NB4 (cell line): ENCODE results near the gene MICAL2.

Source experiments
- DNase-seq: peaks from one replicate; pipeline ENCODE4 v3.0.0; 2010; ENCODE audit warnings: low read depth
- H3K4me3 ChIP-seq: one replicate; pipeline ENCODE4 v1.5.1; 2011; ENCODE audit warnings: mild to moderate bottlenecking, low read depth, low read length, moderate library complexity
- MYC ChIP-seq: IDR thresholded peaks from 2 replicates; pipeline ENCODE4 v1.6.1; 2011; ENCODE audit warnings: low read depth, low read length
- POLR2A ChIP-seq: IDR thresholded peaks from 2 replicates; pipeline ENCODE4 v1.6.1; 2011; ENCODE audit warnings: mild to moderate bottlenecking; ENCODE audit not compliant: insufficient read length; ENCODE audit errors: extremely low read depth
- TF ChIP-seq, protein P1 (sequence below): IDR thresholded peaks from 2 replicates; pipeline ENCODE4 v1.6.1; 2011; ENCODE audit warnings: low read depth, low read length
- TF ChIP-seq, protein P2 (sequence below): IDR thresholded peaks from one replicate; pipeline ENCODE4 v1.5.1; 2012; ENCODE audit warnings: low read depth, low read length

MICAL2 gene

DNA sequence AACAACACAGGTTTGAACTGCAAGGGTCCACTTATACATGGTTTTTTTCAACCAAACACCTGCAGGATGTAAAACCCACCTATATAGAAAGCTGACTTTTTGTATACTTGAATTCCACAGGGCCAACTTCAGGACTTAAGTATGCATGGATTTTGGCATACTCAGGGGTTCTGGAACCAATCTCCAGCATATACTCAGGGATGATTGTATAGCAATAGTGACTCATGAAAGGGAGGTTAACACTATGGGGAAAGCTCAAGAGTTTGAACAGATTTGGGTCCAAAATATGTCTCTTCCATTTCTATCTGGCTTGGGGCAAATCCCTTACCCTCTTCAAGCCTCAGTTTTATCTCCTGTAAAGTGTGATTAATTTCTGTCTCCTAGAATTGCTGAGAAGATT is 94.9 kb downstream of the MICAL2 start:
- TF ChIP-seq, protein P1, sequence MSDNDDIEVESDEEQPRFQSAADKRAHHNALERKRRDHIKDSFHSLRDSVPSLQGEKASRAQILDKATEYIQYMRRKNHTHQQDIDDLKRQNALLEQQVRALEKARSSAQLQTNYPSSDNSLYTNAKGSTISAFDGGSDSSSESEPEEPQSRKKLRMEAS, result no peak
- TF ChIP-seq, protein P2, sequence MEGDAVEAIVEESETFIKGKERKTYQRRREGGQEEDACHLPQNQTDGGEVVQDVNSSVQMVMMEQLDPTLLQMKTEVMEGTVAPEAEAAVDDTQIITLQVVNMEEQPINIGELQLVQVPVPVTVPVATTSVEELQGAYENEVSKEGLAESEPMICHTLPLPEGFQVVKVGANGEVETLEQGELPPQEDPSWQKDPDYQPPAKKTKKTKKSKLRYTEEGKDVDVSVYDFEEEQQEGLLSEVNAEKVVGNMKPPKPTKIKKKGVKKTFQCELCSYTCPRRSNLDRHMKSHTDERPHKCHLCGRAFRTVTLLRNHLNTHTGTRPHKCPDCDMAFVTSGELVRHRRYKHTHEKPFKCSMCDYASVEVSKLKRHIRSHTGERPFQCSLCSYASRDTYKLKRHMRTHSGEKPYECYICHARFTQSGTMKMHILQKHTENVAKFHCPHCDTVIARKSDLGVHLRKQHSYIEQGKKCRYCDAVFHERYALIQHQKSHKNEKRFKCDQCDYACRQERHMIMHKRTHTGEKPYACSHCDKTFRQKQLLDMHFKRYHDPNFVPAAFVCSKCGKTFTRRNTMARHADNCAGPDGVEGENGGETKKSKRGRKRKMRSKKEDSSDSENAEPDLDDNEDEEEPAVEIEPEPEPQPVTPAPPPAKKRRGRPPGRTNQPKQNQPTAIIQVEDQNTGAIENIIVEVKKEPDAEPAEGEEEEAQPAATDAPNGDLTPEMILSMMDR, result no peak
- TF ChIP-seq MYC (no peak), POLR2A (no peak)
- DNase-seq, result no peak
- no peak overlapping the region for H3K4me3 ChIP-seq

- TF ChIP-seq, protein P2, result no peak
- TF ChIP-seq, protein P1, result no peak
- no peak for TF ChIP-seq POLR2A
- no peak for TF ChIP-seq MYC
- DNase-seq, result no peak
- no peak overlapping the region for H3K4me3 ChIP-seq
These were observed 96.1 kb downstream of the MICAL2 start for GRCh38 chr11:12206529-12206928.

DNA sequence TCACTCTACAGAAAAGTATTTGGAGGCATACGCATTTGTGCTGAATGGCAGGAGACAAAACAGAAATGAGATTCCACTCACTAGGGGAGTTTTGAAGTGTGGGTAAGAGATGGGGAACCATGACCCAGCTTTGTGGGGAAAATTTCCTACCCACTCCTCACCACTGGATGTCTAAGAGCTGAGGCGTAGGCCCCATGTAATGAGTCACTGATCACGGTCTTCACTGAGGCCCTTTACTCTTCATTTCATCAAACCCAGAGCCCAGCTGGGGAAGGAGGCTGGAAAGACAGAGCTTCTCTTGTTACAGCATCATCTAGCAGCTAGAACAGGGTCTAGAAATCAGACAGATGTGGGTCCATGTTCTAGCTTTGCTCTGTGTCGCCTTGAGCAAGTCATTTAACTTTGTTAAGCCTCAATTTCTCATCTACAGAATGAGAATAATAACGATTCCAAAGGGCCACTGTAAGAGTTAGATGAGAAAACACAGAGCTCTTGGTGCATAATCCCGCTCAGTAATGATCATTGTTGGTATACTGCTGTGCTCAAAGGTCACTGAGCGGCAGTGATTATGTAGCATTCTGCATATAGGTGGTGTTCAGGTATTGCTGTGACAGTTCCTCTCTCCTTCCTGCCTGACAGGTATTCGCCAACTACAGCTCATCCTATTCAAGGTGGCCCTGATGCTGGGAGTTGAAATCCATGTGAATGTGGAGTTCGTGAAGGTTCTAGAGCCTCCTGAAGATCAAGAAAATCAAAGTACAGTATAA is 97.2 kb downstream of the MICAL2 start:
- no peak for DNase-seq
- TF ChIP-seq, protein P1, result no peak
- TF ChIP-seq MYC (no peak), POLR2A (no peak)
- TF ChIP-seq, protein P2, result no peak
- H3K4me3 ChIP-seq, result no peak overlapping the region

DNA sequence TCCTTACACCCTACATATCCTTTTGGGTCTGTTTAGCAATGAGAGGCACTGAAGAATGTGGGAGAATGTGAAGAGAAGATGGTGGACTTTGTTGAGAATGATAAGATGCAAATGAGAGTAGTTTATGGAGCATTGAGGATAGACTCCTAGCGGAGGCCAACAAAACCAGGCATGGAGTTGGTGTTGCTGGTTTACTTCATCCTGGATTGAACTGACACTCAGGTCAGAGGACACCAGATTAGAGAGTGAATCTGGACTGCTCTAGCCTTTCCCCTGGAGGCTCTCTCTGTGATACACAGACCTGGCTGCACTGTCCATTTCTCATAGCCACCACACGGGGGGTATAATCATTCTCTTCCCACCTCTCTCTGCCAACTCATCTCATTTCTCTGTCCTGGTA is 98.7 kb downstream of the MICAL2 start:
- DNase-seq, result no peak
- TF ChIP-seq POLR2A (no peak), MYC (no peak)
- TF ChIP-seq, protein P2, result no peak
- TF ChIP-seq, protein P1, result no peak
- H3K4me3 ChIP-seq, result no peak overlapping the region

DNA sequence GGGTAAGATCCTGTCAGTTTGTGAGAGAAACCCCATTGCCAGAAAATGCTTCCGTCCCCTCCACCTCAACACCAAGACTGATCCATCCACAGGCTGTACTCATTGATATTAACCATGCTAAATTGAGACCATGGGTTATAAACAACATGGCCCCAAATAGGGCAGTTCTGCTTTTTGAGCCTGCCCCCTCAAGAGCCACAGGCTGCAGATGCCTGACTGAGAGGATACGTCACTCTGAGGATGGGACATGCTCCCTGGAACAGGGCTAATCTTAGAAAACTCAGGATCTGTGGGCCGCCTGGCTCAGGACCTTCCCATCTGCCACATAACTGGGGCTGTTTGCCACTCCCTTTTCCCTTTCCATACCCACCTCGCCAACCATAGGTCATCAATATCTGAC is 99.8 kb downstream of the MICAL2 start:
- H3K4me3 ChIP-seq, result no peak overlapping the region
- TF ChIP-seq MYC (no peak), POLR2A (no peak)
- TF ChIP-seq, protein P1, result no peak
- TF ChIP-seq, protein P2, result no peak
- DNase-seq, result no peak
